Measurements from ENCODE around the gene ZNF550.
"Not testable (repeated sequence)": the region's sequence is repeated elsewhere in the genome, so short reads cannot be mapped to it uniquely, and the experiment has no call there.

Gene ZNF550

GRCh38 chr19:57527136-57527881 lies 32.4 kb downstream of the ZNF550 start, which contains the start of gene ZNF549:
TSS of gene ZNF549 (plus strand) at chr19:57527356. CDS start at chr19:57527574, 218 bp downstream.
- H3K9me3 ChIP-seq (ENCODE audit: control insufficient read depth, low read length): peaks cover 9% of the 10 kb centered on the region
- H3K36me3 ChIP-seq (ENCODE audit: control insufficient read depth, insufficient read depth, low read length): peaks cover 24% of the 10 kb centered on the region
- H3K4me1 ChIP-seq (ENCODE audit: control insufficient read depth, insufficient read depth, low read length, poor library complexity, severe bottlenecking): no peaks in the 10 kb centered on the region
- H3K4me3 ChIP-seq (ENCODE audit: extremely low read depth, insufficient read depth, low read length, poor library complexity, severe bottlenecking): peak within 1 kb of the TSS; percentile 96
- peak within 1 kb of the TSS; percentile 36 for H3K27ac ChIP-seq (ENCODE audit: low read depth, low read length, severe bottlenecking)
- 0% methylated on average over 60 to 64 of the region's 64 CpGs for WGBS, 2 experiments (ENCODE audit: insufficient coverage in 2 of 2)

DNA sequence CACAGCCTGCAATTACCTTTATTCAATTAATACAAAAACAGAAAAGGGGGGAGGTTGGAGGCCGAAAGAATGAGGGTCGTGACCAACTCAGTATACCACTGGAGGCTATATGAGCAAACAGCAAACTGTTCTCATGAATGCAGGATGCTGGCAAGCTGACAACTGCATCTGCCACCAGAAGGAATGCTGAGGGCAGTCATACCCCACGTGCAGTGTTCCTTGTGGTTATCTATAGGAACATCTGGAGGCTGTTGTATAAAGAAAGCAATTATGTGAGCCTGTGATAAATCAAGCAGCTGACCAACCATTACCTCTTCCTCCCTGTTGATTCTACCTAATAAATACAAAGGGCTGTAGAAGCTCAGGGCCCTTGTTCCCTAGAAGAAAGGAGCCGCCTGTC lies 41.6 kb downstream of the ZNF550 start:
- WGBS, 2 experiments (ENCODE audit: insufficient coverage in 2 of 2): 92% methylated on average over 4 of the region's 4 CpGs
- H3K36me3 ChIP-seq (ENCODE audit: control insufficient read depth, insufficient read depth, low read length): peaks cover 33% of the 10 kb centered on the region

DNA sequence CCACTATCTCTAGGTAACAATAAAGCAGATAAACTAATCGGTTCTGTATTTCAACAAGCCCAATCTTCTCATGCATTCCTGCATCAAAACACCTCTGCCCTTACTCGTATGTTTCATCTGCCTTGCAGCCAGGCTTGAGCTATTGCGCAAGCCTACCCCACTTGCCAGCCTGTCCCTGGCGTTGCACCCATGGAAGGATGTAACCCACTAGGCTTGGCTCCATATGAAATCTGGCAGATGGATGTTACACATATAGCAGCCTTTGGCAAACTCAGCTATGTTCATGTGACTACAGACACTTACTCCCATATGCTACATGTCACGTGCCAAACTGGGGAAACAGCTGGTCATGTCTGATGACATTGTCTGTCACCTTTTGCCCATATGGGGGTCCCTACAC lies 44.4 kb downstream of the ZNF550 start:
- 90 to 94% methylated on average over 5 of the region's 5 CpGs for WGBS, 2 experiments (ENCODE audit: insufficient coverage in 2 of 2)
- Histone ChIP-seq H3K27ac (ENCODE audit: low read depth, low read length, severe bottlenecking) (no peak overlapping the region), H3K4me1 (ENCODE audit: control insufficient read depth, insufficient read depth, low read length, poor library complexity, severe bottlenecking) (no peaks in the 10 kb centered on the region), H3K36me3 (ENCODE audit: control insufficient read depth, insufficient read depth, low read length) (peaks cover 33% of the 10 kb centered on the region), H3K4me3 (ENCODE audit: extremely low read depth, insufficient read depth, low read length, poor library complexity, severe bottlenecking) (no peak overlapping the region), H3K9me3 (ENCODE audit: control insufficient read depth, low read length) (peaks cover 32% of the 10 kb centered on the region)

More for the DNA sequence above, 41.6 kb downstream of the ZNF550 start:
- peaks cover 19% of the 10 kb centered on the region for H3K9me3 ChIP-seq (ENCODE audit: control insufficient read depth, low read length)
- H3K27ac ChIP-seq (ENCODE audit: low read depth, low read length, severe bottlenecking); H3K4me1 ChIP-seq (ENCODE audit: control insufficient read depth, insufficient read depth, low read length, poor library complexity, severe bottlenecking); H3K4me3 ChIP-seq (ENCODE audit: extremely low read depth, insufficient read depth, low read length, poor library complexity, severe bottlenecking): not testable (repeated sequence)

DNA sequence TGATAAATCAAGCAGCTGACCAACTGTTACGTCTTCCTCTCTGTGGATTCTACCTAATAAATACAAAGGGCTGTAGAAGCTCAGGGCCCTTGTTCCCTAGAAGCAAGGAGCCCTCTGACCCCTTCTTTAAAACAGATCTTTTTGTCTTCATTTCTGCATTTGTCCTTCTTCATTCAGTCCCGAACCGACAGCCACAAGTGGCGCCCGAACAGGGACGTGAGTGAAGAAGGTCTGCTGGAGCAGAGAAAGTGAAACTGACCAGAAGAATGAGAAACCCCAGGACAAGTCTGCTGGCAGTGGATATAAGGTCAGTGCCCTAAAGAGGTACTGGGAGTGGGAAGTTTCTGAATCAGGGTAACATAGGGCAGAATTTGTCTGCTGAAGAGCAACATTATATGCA lies 46.8 kb downstream of the ZNF550 start:
- Histone ChIP-seq H3K4me3 (ENCODE audit: extremely low read depth, insufficient read depth, low read length, poor library complexity, severe bottlenecking) (no peak overlapping the region), H3K36me3 (ENCODE audit: control insufficient read depth, insufficient read depth, low read length) (peaks cover 44% of the 10 kb centered on the region), H3K27ac (ENCODE audit: low read depth, low read length, severe bottlenecking) (no peak overlapping the region), H3K4me1 (ENCODE audit: control insufficient read depth, insufficient read depth, low read length, poor library complexity, severe bottlenecking) (no peaks in the 10 kb centered on the region), H3K9me3 (ENCODE audit: control insufficient read depth, low read length) (peaks cover 36% of the 10 kb centered on the region)
- WGBS, 2 experiments (ENCODE audit: insufficient coverage in 2 of 2): 86 to 95% methylated on average over 5 to 6 of the region's 6 CpGs

DNA sequence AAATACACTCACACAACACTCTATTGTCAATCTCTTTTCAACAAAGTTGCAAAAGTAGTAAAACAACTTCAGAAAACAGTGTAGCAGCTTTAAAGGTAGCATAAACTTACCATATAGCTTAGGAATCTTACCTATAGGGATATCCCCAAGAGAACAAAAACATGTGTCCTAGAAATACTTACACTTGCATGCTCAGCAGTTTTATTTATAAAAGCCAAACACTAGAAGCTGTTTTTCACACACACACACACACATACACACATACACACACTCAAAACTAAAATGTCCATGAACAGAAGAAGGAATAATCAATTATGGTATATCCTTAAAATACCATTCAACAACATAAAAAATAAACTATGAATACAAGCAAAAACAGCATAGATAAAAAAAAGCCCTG lies 48.2 kb downstream of the ZNF550 start:
- no peaks in the 10 kb centered on the region for H3K4me1 ChIP-seq (ENCODE audit: control insufficient read depth, insufficient read depth, low read length, poor library complexity, severe bottlenecking)
- H3K36me3 ChIP-seq (ENCODE audit: control insufficient read depth, insufficient read depth, low read length): peaks cover 55% of the 10 kb centered on the region
- H3K4me3 ChIP-seq (ENCODE audit: extremely low read depth, insufficient read depth, low read length, poor library complexity, severe bottlenecking): no peak overlapping the region
- H3K9me3 ChIP-seq (ENCODE audit: control insufficient read depth, low read length): peaks cover 36% of the 10 kb centered on the region
- H3K27ac ChIP-seq (ENCODE audit: low read depth, low read length, severe bottlenecking): no peak overlapping the region

- Histone ChIP-seq H3K4me1 (ENCODE audit: control insufficient read depth, insufficient read depth, low read length, poor library complexity, severe bottlenecking) (no peaks in the 10 kb centered on the region), H3K9me3 (ENCODE audit: control insufficient read depth, low read length) (peaks cover 13% of the 10 kb centered on the region), H3K36me3 (ENCODE audit: control insufficient read depth, insufficient read depth, low read length) (peaks cover 69% of the 10 kb centered on the region), H3K4me3 (ENCODE audit: extremely low read depth, insufficient read depth, low read length, poor library complexity, severe bottlenecking) (no peak overlapping the region), H3K27ac (ENCODE audit: low read depth, low read length, severe bottlenecking) (no peak overlapping the region)
- WGBS, 2 experiments (ENCODE audit: insufficient coverage in 2 of 2): 91 to 100% methylated on average over 1 to 4 of the region's 4 CpGs
Measured at GRCh38 chr19:57506163-57506562, 53.5 kb downstream of the ZNF550 start.

DNA sequence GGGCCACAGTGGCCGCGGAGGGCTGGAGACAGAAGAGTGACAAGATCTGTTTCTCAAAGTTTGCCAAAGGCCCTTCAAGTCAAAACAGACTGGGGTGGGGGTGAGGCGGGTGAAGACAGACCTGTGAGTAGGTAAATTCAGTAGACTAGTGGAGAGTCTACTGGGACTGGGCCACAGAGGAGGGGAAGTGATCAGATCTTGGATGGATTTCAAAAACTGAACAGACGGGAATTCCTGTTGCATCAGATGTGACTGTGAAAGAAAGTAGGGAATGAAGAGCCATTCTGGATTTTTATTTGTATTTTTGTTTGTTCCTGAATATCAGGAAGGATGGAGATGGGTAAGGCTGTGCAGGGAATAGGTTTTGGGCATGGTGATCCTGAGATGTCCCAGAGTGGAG lies 59.3 kb downstream of the ZNF550 start:
- H3K4me1 ChIP-seq (ENCODE audit: control insufficient read depth, insufficient read depth, low read length, poor library complexity, severe bottlenecking); H3K27ac ChIP-seq (ENCODE audit: low read depth, low read length, severe bottlenecking); H3K9me3 ChIP-seq (ENCODE audit: control insufficient read depth, low read length): not testable (repeated sequence)
- H3K4me3 ChIP-seq (ENCODE audit: extremely low read depth, insufficient read depth, low read length, poor library complexity, severe bottlenecking): peak overlapping the region; percentile 69
- H3K36me3 ChIP-seq (ENCODE audit: control insufficient read depth, insufficient read depth, low read length): peaks cover 33% of the 10 kb centered on the region
- 63 to 90% methylated on average over 1 of the region's 4 CpGs for WGBS, 2 experiments (ENCODE audit: insufficient coverage in 2 of 2)

DNA sequence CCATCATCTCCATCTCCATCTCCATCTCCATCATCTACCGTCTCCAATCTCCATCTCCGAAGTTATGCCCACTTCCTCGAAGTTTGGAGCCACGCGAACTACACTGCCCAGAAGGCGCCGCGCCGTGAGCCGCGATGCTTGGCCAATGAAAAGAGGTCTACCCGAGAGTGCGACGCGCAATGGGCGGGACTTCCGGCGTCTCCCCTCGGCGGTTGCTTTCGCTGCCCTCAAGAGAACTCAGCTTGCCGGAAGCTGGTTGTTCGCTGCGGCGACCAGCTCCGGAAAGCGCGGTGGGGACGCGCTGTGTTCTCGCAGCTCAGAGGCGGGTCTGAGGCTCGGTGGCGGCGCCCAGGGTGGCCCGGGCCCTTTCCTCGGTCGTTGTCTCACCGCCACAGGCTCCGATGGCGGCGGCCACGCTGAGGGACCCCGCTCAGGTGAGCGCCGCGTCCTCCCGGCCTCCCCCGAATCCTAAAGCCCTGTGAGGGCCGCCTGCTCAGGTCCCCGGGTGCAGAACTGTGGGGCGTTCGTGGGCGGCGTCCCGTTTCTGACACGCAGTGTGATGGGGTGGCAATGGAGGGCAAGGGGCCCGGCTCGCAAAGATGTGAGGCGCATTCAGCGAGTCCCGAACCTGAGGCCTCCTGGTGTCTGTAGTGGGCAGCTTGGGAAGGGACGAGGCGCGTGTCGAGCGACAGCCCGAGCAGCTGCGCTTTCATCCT lies 59.8 kb downstream of the ZNF550 start, which contains the start of gene ZNF773:
ZNF773 (plus strand) TSS at position 259 of the 716 bp plus-strand sequence; CDS start at position 402, 143 bp downstream.
- WGBS, 2 experiments (ENCODE audit: insufficient coverage in 2 of 2): 1% methylated on average over 39 to 48 of the region's 69 CpGs
- not testable (repeated sequence) for H3K4me1 ChIP-seq (ENCODE audit: control insufficient read depth, insufficient read depth, low read length, poor library complexity, severe bottlenecking); H3K9me3 ChIP-seq (ENCODE audit: control insufficient read depth, low read length)
- Histone ChIP-seq H3K4me3 (ENCODE audit: extremely low read depth, insufficient read depth, low read length, poor library complexity, severe bottlenecking) (peak within 1 kb of the TSS; percentile 69), H3K36me3 (ENCODE audit: control insufficient read depth, insufficient read depth, low read length) (peaks cover 34% of the 10 kb centered on the region), H3K27ac (ENCODE audit: low read depth, low read length, severe bottlenecking) (peak within 1 kb of the TSS; percentile 53)

DNA sequence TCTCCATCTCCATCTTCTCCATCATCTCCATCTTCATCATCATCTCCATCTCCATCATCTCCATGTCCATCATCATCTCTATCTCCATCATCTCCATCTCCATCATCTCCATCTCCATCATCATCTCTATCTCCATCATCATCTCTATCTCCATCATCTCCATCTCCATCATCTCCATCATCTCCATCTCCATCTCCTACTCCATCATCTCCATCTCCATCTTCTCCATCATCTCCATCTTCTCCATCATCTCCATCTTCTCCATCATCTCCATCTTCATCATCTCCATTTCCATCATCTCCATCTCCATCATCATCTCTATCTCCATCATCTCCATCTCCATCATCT lies 60.4 kb downstream of the ZNF550 start:
- H3K9me3 ChIP-seq (ENCODE audit: control insufficient read depth, low read length); H3K4me3 ChIP-seq (ENCODE audit: extremely low read depth, insufficient read depth, low read length, poor library complexity, severe bottlenecking); H3K27ac ChIP-seq (ENCODE audit: low read depth, low read length, severe bottlenecking); H3K4me1 ChIP-seq (ENCODE audit: control insufficient read depth, insufficient read depth, low read length, poor library complexity, severe bottlenecking): not testable (repeated sequence)
- peaks cover 34% of the 10 kb centered on the region for H3K36me3 ChIP-seq (ENCODE audit: control insufficient read depth, insufficient read depth, low read length)

DNA sequence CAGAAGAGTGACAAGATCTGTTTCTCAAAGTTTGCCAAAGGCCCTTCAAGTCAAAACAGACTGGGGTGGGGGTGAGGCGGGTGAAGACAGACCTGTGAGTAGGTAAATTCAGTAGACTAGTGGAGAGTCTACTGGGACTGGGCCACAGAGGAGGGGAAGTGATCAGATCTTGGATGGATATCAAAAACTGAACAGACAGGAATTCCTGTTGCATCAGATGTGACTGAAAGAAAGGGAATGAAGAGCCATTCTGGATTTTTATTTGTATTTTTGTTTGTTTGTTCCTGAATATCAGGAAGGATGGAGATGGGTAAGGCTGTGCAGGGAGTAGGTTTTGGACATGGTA lies 71.4 kb downstream of the ZNF550 start:
- not testable (repeated sequence) for H3K9me3 ChIP-seq (ENCODE audit: control insufficient read depth, low read length); H3K27ac ChIP-seq (ENCODE audit: low read depth, low read length, severe bottlenecking); H3K4me1 ChIP-seq (ENCODE audit: control insufficient read depth, insufficient read depth, low read length, poor library complexity, severe bottlenecking)
- peak overlapping the region; percentile 82 for H3K4me3 ChIP-seq (ENCODE audit: extremely low read depth, insufficient read depth, low read length, poor library complexity, severe bottlenecking)
- peaks cover 31% of the 10 kb centered on the region for H3K36me3 ChIP-seq (ENCODE audit: control insufficient read depth, insufficient read depth, low read length)
- no CpG with 5 or more reads among the region's 1 CpG for WGBS, 2 experiments (ENCODE audit: insufficient coverage in 2 of 2)

Measured in mesodermal cell (in vitro differentiated cells).